IMR-90 (cell line): ENCODE measurements around the gene NPAS3. TPM values are rescaled to one million over a fixed set of nuclear protein-coding genes. Genes with fewer than 3 reads are reported as not detected.

ENCODE experiments used
- ATAC-seq: fragments of 200-7000 bp; cut with Tn5 transposase; 2 replicates; pipeline ENCODE4 v1.9.1; 2020; ENCODE audit warnings: low read depth, mild to moderate bottlenecking, moderate library complexity
- BruUV-seq: library from RNA; stranded (reverse); fragments of 400-500 nt; replicated peaks from 2 replicates; lab custom pipeline; 2021; lab: Mats Ljungman, UMichigan
- CTCF ChIA-PET: fragments of 300-600 bp; formaldehyde crosslinking; extraction: SDS; loops from one replicate; lab custom pipeline; 2021; ENCODE audit warnings: antibody characterized with exemption; lab: Yijun Ruan, JAX
- POLR2A ChIA-PET: fragments of 300-600 bp; sonication (Branson Sonifier 250); formaldehyde crosslinking; loops from one replicate; lab custom pipeline; 2022; ENCODE audit warnings: antibody characterized with exemption; ENCODE audit not compliant: unreplicated experiment; lab: Charles Lee
- DNase-seq: peaks from one replicate; pipeline ENCODE4 v3.0.0; 2013
- H2AFZ ChIP-seq: replicated peaks from 2 replicates; pipeline ENCODE3; 2013; ENCODE audit warnings: low read length, mild to moderate bottlenecking; ENCODE audit not compliant: poor library complexity
- H2AK5ac ChIP-seq: 2 replicates; pipeline ENCODE4 v1.6.1; 2013; ENCODE audit warnings: low read depth, low read length, inconsistent platforms
- H2AK9ac ChIP-seq: replicated peaks from 2 replicates; pipeline ENCODE3; 2013; ENCODE audit warnings: mild to moderate bottlenecking, low read depth, low read length, moderate library complexity; ENCODE audit not compliant: poor library complexity
- H2BK120ac ChIP-seq: 2 replicates; pipeline ENCODE4 v1.6.1; 2013; ENCODE audit warnings: low read depth, low read length, inconsistent platforms
- H2BK15ac ChIP-seq: 3 replicates; pipeline ENCODE4 v1.6.1; 2013; ENCODE audit warnings: low read depth, low read length, inconsistent platforms
- H2BK20ac ChIP-seq: 2 replicates; pipeline ENCODE4 v1.6.1; 2013; ENCODE audit warnings: low read depth, mild to moderate bottlenecking, inconsistent platforms, low read length, moderate library complexity
- H2BK5ac ChIP-seq: 2 replicates; pipeline ENCODE4 v1.6.1; 2013; ENCODE audit warnings: mild to moderate bottlenecking, low read depth, low read length, inconsistent platforms; ENCODE audit not compliant: poor library complexity, severe bottlenecking
- H3K14ac ChIP-seq: replicated peaks from 2 replicates; pipeline ENCODE4 v1.6.1; 2013; ENCODE audit warnings: low read depth, low read length, inconsistent platforms
- H3K18ac ChIP-seq: 2 replicates; pipeline ENCODE4 v1.6.1; 2013; ENCODE audit warnings: low read depth, low read length, control low read depth
- H3K23ac ChIP-seq: 2 replicates; pipeline ENCODE4 v1.6.1; 2013; ENCODE audit warnings: low read depth, low read length, inconsistent platforms
- H3K27ac ChIP-seq: 2 replicates; pipeline ENCODE4 v1.5.1; 2013; ENCODE audit warnings: mild to moderate bottlenecking, control low read depth, low read length; ENCODE audit not compliant: insufficient read depth
- H3K27me3 ChIP-seq: 2 replicates; pipeline ENCODE4 v1.6.1; 2013; ENCODE audit warnings: low read length; ENCODE audit not compliant: control insufficient read depth, insufficient read depth
- H3K36me3 ChIP-seq: 2 replicates; pipeline ENCODE4 v1.6.1; 2013; ENCODE audit warnings: low read length, mixed read lengths; ENCODE audit not compliant: control insufficient read depth, insufficient read depth
- H3K4ac ChIP-seq: 2 replicates; pipeline ENCODE4 v1.6.1; 2013; ENCODE audit warnings: low read depth, low read length, inconsistent platforms
- H3K4me1 ChIP-seq: 2 replicates; pipeline ENCODE4 v1.6.1; 2013; ENCODE audit warnings: low read length, mixed read lengths; ENCODE audit not compliant: control insufficient read depth, insufficient read depth
- H3K4me2 ChIP-seq: 2 replicates; pipeline ENCODE4 v1.6.1; 2013; ENCODE audit warnings: low read depth, mild to moderate bottlenecking, control low read depth, low read length, moderate library complexity
- H3K4me3 ChIP-seq: 2 replicates; pipeline ENCODE4 v1.5.1; 2013; ENCODE audit warnings: low read depth, mild to moderate bottlenecking, control low read depth, low read length, moderate library complexity; ENCODE audit not compliant: insufficient read depth
- H3K56ac ChIP-seq: 2 replicates; pipeline ENCODE4 v1.6.1; 2013; ENCODE audit warnings: low read length, inconsistent platforms; ENCODE audit not compliant: insufficient read depth; ENCODE audit errors: extremely low read depth
- H3K79me1 ChIP-seq, 2 experiments: 2 replicates each; pipeline ENCODE4 v1.6.1; 2013; ENCODE audit warnings: low read length in 2 of 2, inconsistent platforms in 1 of 2, low read depth in 1 of 2
- H3K9ac ChIP-seq: 2 replicates; pipeline ENCODE4 v1.6.1; 2013; ENCODE audit warnings: low read depth, low read length, control low read depth
- H3K9me1 ChIP-seq: 2 replicates; pipeline ENCODE4 v1.6.1; 2013; ENCODE audit warnings: low read length, inconsistent platforms; ENCODE audit not compliant: insufficient read depth
- H3K9me3 ChIP-seq: 2 replicates; pipeline ENCODE4 v1.6.1; 2013; ENCODE audit warnings: low read length; ENCODE audit not compliant: control insufficient read depth, insufficient read depth
- H4K20me1 ChIP-seq: 2 replicates; pipeline ENCODE4 v1.6.1; 2013; ENCODE audit warnings: low read length, inconsistent platforms; ENCODE audit not compliant: insufficient read depth
- H4K5ac ChIP-seq: 2 replicates; pipeline ENCODE4 v1.6.1; 2013; ENCODE audit warnings: mild to moderate bottlenecking, low read depth, low read length, control low read depth
- H4K8ac ChIP-seq, 2 experiments: 2 replicates each; pipeline ENCODE4 v1.6.1; 2013; ENCODE audit warnings: low read depth in 2 of 2, low read length in 2 of 2, control low read depth in 1 of 2, inconsistent platforms in 1 of 2
- H4K91ac ChIP-seq: 2 replicates; pipeline ENCODE4 v1.6.1; 2013; ENCODE audit warnings: low read depth, low read length, inconsistent platforms; ENCODE audit not compliant: insufficient read depth
- BHLHE40 ChIP-seq: fragments of 150-350 bp; IDR thresholded peaks from 2 replicates; pipeline ENCODE4 v1.6.1; 2016; ENCODE audit warnings: mild to moderate bottlenecking, low read depth, low read length
- CEBPB ChIP-seq: IDR thresholded peaks from 2 replicates; pipeline ENCODE4 v1.6.1; 2012; ENCODE audit warnings: low read depth, low read length, improper control_type of control experiment
- CHD1 ChIP-seq: IDR thresholded peaks from 2 replicates; pipeline ENCODE4 v1.6.1; 2012; ENCODE audit warnings: low read depth, low read length, improper control_type of control experiment
- FOS ChIP-seq: fragments of 150-350 bp; IDR thresholded peaks from 2 replicates; pipeline ENCODE4 v1.6.1; 2016; ENCODE audit warnings: low read depth, low read length
- MAFK ChIP-seq: IDR thresholded peaks from 2 replicates; pipeline ENCODE4 v1.6.1; 2012; ENCODE audit warnings: low read depth, low read length, improper control_type of control experiment
- MAZ ChIP-seq: IDR thresholded peaks from 2 replicates; pipeline ENCODE4 v1.6.1; 2012; ENCODE audit warnings: low read depth, mild to moderate bottlenecking, low read length, improper control_type of control experiment, moderate library complexity, borderline replicate concordance
- MXI1 ChIP-seq: IDR thresholded peaks from 2 replicates; pipeline ENCODE4 v1.6.1; 2012; ENCODE audit warnings: low read depth, mild to moderate bottlenecking, low read length, moderate library complexity, borderline replicate concordance
- NFE2L2 ChIP-seq: fragments of 150-350 bp; IDR thresholded peaks from 2 replicates; pipeline ENCODE4 v1.6.1; 2016; ENCODE audit warnings: low read depth, mild to moderate bottlenecking, low read length
- POLR2A ChIP-seq: IDR thresholded peaks from 2 replicates; pipeline ENCODE4 v1.6.1; 2012; ENCODE audit warnings: mild to moderate bottlenecking, low read depth, low read length
- RAD21 ChIP-seq: IDR thresholded peaks from 2 replicates; pipeline ENCODE4 v1.6.1; 2012; ENCODE audit warnings: low read length, improper control_type of control experiment
- RCOR1 ChIP-seq: IDR thresholded peaks from 2 replicates; pipeline ENCODE4 v1.6.1; 2012; ENCODE audit warnings: mild to moderate bottlenecking, low read length, improper control_type of control experiment; ENCODE audit not compliant: insufficient replicate concordance
- RFX5 ChIP-seq: IDR thresholded peaks from 2 replicates; pipeline ENCODE4 v1.8.0; 2012; ENCODE audit warnings: low read depth, mild to moderate bottlenecking, low read length, moderate library complexity
- SMC3 ChIP-seq: fragments of 150-350 bp; IDR thresholded peaks from 2 replicates; pipeline ENCODE4 v1.6.1; 2016; ENCODE audit warnings: low read depth, mild to moderate bottlenecking, antibody characterized with exemption, low read length, moderate library complexity
- WGBS, 2 experiments: methylation state at CpG; one replicate each; pipeline versions ENCODE4 v1.1.5 to v1.1.7; 2013; ENCODE audit warnings: missing lambda C conversion rate in 2 of 2; ENCODE audit not compliant: insufficient read length in 1 of 2; ENCODE audit errors: extremely low coverage in 2 of 2; 5-methylcytosine and 5-hydroxymethylcytosine counted together
- dilution Hi-C: fragments of 300-500 bp; cut with HindIII; formaldehyde crosslinking; loops from one replicate; pipeline ENCODE4 v1.14.3; 2018; ENCODE audit warnings: low sequenced_read_pairs; ENCODE audit not compliant: unreplicated experiment
- in situ Hi-C: fragments of 300-500 bp; cut with MboI; formaldehyde crosslinking; loops from 3 replicates; pipeline ENCODE4 v1.14.3; 2019; ENCODE audit warnings: low sequenced_read_pairs, inconsistent platforms, mixed read lengths
- intact Hi-C: fragments of 100-400 bp; cut with micrococcal nuclease; formaldehyde crosslinking; loops from 2 replicates; pipeline ENCODE4 v1.10.0; 2022
- polyA plus RNA-seq, 3 experiments: library from polyadenylated mRNA; depleted of rRNA; stranded (reverse); fragments of >200 nt; gene quantifications; 2 replicates each; pipeline ENCODE4 v1.2.3, GENCODE V29; 2012; ENCODE audit warnings: low replicate concordance in 1 of 3
- total RNA-seq: library from RNA; depleted of rRNA; stranded (reverse); fragments of >200 nt; gene quantifications from 2 replicates; pipeline ENCODE4 v1.2.3, GENCODE V29; 2012
- TF ChIP-seq, protein P1 (sequence below): fragments of 150-350 bp; IDR thresholded peaks from 2 replicates; pipeline ENCODE4 v1.6.1; 2016; ENCODE audit warnings: low read depth, mild to moderate bottlenecking, low read length, moderate library complexity, borderline replicate concordance
- TF ChIP-seq, protein P2 (sequence below): conservative IDR thresholded peaks from 2 replicates; pipeline ENCODE4 v1.5.1; 2012; ENCODE audit warnings: mild to moderate bottlenecking, low read depth, low read length, improper control_type of control experiment
- TF ChIP-seq, protein P3 (sequence below): fragments of 150-350 bp; IDR thresholded peaks from 2 replicates; pipeline ENCODE4 v1.6.1; 2017; ENCODE audit warnings: mild to moderate bottlenecking, antibody characterized with exemption, low read length, low read depth

Gene NPAS3
- total and polyA plus RNA-seq, 2 of the 4 experiments (the other 2 are of a cell fraction): not detected

DNA sequence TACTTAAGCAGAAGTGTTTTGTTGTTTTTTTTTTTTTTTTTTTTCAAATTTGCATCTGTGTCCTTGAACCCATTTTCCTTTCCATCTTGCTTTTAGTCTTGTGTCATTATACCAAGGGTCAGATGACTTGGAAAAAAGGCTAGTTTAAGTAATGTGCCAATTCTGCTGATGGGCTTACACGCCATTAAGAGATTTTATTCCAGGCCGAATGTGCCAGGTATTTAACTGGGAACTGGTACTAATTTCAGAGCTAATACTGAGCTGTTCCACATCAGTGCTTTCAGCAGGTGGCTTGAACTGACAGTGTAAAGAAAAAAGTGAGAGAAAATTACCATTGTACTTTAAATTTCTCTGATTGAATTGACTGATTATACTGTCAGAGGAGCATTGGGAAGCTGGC, 224.9 kb downstream of the NPAS3 start:
- Histone ChIP-seq H2AK9ac (no peak overlapping the region), H3K18ac (no peak overlapping the region), H2AK5ac (no peak overlapping the region), H2AFZ (no peak overlapping the region), H3K9ac (no peak overlapping the region), H4K8ac (no peak overlapping the region), H3K4ac (no peak overlapping the region), H4K5ac (no peak overlapping the region), H3K4me3 (no peak overlapping the region), H4K20me1 (no peaks in the 10 kb centered on the region), H3K4me1 (no peaks in the 10 kb centered on the region), H4K91ac (no peak overlapping the region), H3K4me2 (no peak overlapping the region), H2BK5ac (no peak overlapping the region), H3K27me3 (no peaks in the 10 kb centered on the region), H2BK20ac (no peak overlapping the region), H3K9me3 (no peaks in the 10 kb centered on the region), H3K23ac (no peak overlapping the region), H3K56ac (no peak overlapping the region), H2BK15ac (no peak overlapping the region), H3K36me3 (no peaks in the 10 kb centered on the region), H3K79me1 (no peaks in the 10 kb centered on the region), H3K9me1 (no peaks in the 10 kb centered on the region), H3K27ac (no peak overlapping the region), H2BK120ac (no peak overlapping the region), H3K14ac (no peak overlapping the region)
- intact Hi-C loops (no loop called here), in situ Hi-C loops (no loop called here), dilution Hi-C loops (no loop called here)
- DNase-seq: no peak
- TF ChIP-seq MAFK (no peak), RFX5 (no peak), BHLHE40 (no peak), MAZ (no peak), RCOR1 (no peak), POLR2A (no peak), CHD1 (no peak), SMC3 (no peak), MXI1 (no peak), FOS (no peak), RAD21 (no peak), CEBPB (no peak), NFE2L2 (no peak)
- TF ChIP-seq, protein P1, sequence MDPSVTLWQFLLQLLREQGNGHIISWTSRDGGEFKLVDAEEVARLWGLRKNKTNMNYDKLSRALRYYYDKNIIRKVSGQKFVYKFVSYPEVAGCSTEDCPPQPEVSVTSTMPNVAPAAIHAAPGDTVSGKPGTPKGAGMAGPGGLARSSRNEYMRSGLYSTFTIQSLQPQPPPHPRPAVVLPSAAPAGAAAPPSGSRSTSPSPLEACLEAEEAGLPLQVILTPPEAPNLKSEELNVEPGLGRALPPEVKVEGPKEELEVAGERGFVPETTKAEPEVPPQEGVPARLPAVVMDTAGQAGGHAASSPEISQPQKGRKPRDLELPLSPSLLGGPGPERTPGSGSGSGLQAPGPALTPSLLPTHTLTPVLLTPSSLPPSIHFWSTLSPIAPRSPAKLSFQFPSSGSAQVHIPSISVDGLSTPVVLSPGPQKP: no peak
- TF ChIP-seq, protein P2, sequence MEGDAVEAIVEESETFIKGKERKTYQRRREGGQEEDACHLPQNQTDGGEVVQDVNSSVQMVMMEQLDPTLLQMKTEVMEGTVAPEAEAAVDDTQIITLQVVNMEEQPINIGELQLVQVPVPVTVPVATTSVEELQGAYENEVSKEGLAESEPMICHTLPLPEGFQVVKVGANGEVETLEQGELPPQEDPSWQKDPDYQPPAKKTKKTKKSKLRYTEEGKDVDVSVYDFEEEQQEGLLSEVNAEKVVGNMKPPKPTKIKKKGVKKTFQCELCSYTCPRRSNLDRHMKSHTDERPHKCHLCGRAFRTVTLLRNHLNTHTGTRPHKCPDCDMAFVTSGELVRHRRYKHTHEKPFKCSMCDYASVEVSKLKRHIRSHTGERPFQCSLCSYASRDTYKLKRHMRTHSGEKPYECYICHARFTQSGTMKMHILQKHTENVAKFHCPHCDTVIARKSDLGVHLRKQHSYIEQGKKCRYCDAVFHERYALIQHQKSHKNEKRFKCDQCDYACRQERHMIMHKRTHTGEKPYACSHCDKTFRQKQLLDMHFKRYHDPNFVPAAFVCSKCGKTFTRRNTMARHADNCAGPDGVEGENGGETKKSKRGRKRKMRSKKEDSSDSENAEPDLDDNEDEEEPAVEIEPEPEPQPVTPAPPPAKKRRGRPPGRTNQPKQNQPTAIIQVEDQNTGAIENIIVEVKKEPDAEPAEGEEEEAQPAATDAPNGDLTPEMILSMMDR: no peak
- TF ChIP-seq, protein P3, sequence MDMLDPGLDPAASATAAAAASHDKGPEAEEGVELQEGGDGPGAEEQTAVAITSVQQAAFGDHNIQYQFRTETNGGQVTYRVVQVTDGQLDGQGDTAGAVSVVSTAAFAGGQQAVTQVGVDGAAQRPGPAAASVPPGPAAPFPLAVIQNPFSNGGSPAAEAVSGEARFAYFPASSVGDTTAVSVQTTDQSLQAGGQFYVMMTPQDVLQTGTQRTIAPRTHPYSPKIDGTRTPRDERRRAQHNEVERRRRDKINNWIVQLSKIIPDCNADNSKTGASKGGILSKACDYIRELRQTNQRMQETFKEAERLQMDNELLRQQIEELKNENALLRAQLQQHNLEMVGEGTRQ: no peak
- BruUV-seq: no TSS peak
- POLR2A ChIA-PET: no interaction called here
- CTCF ChIA-PET: interaction anchor here (0.6 to 0.7 kb wide), 3 partner anchors 20 to 137 kb away, joined by 3 to 7 read pairs (median 3); no protein-coding TSS in a partner anchor
- no peak for ATAC-seq
- WGBS, 2 experiments: no CpG with 5 or more reads among the region's 2 CpGs
